IMR-90 (cell line): ENCODE data around the gene NAXE.
A peak's percentile ranks its signal among the peaks of the same experiment; 100 is the strongest.

Experiments
- POLR2A ChIP-seq: IDR thresholded peaks from 2 replicates; pipeline ENCODE4 v1.6.1; 2012; ENCODE audit warnings: mild to moderate bottlenecking, low read depth, low read length
- RCOR1 ChIP-seq: IDR thresholded peaks from 2 replicates; pipeline ENCODE4 v1.6.1; 2012; ENCODE audit warnings: mild to moderate bottlenecking, low read length, improper control_type of control experiment; ENCODE audit not compliant: insufficient replicate concordance
- TF ChIP-seq, protein P1 (sequence below): conservative IDR thresholded peaks from 2 replicates; pipeline ENCODE4 v1.5.1; 2012; ENCODE audit warnings: mild to moderate bottlenecking, low read depth, low read length, improper control_type of control experiment

DNA sequence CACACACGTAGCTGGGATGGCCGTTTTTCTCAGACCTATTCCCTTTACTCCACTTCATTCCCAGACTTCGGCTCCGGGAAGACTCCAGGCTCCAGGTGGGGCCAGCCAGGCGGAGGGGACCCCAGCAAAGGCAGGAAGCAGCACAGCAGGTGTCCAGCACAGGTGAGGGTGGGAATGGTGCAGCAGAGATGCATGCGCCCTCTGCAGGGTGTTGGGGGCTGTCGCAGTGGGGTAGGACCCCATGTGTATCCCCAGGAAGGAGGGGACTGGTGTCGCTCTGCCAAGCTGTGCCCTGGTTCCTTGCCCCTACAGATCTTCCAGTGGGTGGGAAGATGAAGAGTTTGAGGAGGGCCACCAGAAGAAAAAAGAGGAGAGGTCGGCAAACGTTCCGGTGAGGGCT, 6.8 kb upstream of the NAXE start:
- TF ChIP-seq POLR2A (no peak), RCOR1 (no peak)
- TF ChIP-seq, protein P1, sequence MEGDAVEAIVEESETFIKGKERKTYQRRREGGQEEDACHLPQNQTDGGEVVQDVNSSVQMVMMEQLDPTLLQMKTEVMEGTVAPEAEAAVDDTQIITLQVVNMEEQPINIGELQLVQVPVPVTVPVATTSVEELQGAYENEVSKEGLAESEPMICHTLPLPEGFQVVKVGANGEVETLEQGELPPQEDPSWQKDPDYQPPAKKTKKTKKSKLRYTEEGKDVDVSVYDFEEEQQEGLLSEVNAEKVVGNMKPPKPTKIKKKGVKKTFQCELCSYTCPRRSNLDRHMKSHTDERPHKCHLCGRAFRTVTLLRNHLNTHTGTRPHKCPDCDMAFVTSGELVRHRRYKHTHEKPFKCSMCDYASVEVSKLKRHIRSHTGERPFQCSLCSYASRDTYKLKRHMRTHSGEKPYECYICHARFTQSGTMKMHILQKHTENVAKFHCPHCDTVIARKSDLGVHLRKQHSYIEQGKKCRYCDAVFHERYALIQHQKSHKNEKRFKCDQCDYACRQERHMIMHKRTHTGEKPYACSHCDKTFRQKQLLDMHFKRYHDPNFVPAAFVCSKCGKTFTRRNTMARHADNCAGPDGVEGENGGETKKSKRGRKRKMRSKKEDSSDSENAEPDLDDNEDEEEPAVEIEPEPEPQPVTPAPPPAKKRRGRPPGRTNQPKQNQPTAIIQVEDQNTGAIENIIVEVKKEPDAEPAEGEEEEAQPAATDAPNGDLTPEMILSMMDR = 0 out of 2 replicates have a peak, but pooled peaks have one; percentile 12
